Keratinocyte (primary cell): ENCODE data around the gene ZFPM1.

Source experiments
- CTCF ChIP-seq, 3 experiments: IDR thresholded peaks in 1 of 3; conservative IDR thresholded peaks in 1 of 3; optimal IDR thresholded peaks in 1 of 3; 2 replicates in 2 of 3; 3 replicates in 1 of 3; pipeline versions ENCODE3 to v1.5.1; 2011; ENCODE audit warnings: low read length in 3 of 3, mild to moderate bottlenecking in 3 of 3, moderate library complexity in 2 of 3, control low read depth in 1 of 3, inconsistent platforms in 1 of 3; ENCODE audit not compliant: insufficient read depth in 2 of 3; ENCODE audit errors: extremely low read depth in 1 of 3
- EZH2 ChIP-seq: IDR thresholded peaks from one replicate; pipeline ENCODE4 v1.6.1; 2012; ENCODE audit warnings: inconsistent platforms, mild to moderate bottlenecking, low read length, moderate library complexity

- TF ChIP-seq CTCF (optimal IDR thresholded peaks at IDR 0.05 in 1 of 3, IDR thresholded peaks at IDR 0.05 in 1 of 3, conservative IDR thresholded peaks at IDR 0.05 in 1 of 3; ENCODE audit: extremely low read depth in 1 of 3, insufficient read depth in 2 of 3, low read length in 3 of 3), result no peak
- no peak for TF ChIP-seq EZH2
Observed at GRCh38 chr16:88431651-88432050, 21.4 kb upstream of the ZFPM1 start.
